HCEC 1CT (cell line): ENCODE data around the gene ATG10.
A peak's percentile ranks its signal among the peaks of the same experiment; 100 is the strongest.
"Not testable (repeated sequence)": the region's sequence is repeated elsewhere in the genome, so short reads cannot be mapped to it uniquely, and the experiment has no call there.

Source experiments
- DNase-seq: peaks from one replicate; pipeline ENCODE4 v3.0.0-alpha.2; 2017

ATG10 gene

DNA sequence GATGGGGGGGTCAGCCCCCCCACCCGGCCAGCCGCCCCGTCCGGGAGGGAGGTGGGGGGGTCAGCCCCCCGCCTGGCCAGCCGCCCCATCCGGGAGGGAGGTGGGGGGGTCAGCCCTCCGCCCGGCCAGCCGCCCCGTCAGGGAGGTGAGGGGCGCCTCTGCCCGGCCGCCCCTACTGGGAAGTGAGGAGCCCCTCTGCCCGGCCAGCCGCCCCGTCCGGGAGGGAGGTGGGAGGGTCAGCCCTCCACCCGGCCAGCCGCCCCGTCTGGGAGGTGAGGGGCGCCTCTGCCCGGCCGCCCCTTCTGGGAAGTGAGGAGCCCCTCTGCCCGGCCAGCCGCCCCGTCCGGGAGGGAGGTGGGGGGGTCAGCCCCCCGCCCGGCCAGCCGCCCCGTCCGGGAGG lies 168.0 kb downstream of the ATG10 start:
- DNase-seq: not testable (repeated sequence)

DNA sequence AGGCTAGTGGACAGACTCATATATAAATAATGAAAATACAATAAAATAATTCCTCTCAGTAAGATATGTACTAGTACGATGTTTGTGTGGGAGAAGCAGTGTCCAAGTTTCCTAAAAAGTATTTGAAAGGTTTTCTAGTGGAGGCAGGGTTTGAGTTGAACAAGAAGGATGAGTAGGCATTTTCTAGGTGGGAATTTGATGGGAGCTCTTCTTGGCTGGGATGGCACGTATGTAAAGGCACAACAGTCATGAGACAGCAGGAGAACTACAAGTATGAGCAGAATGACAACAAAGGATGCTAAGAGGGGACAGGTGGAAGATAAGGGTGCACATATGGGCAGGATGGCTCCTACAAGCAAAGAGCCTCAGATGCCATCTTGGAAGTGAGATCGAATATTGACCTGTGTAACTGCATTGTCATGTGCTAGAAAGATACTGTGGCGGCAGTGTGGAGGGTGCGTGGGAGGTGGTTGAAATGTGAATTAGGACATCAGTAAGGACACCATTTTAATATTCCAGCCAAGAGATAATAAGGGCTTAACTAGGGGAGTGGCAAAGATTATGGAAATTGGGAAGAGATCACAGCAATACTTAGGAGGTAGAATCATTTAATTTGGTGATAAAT lies 170.5 kb downstream of the ATG10 start:
- no peak for DNase-seq

DNA sequence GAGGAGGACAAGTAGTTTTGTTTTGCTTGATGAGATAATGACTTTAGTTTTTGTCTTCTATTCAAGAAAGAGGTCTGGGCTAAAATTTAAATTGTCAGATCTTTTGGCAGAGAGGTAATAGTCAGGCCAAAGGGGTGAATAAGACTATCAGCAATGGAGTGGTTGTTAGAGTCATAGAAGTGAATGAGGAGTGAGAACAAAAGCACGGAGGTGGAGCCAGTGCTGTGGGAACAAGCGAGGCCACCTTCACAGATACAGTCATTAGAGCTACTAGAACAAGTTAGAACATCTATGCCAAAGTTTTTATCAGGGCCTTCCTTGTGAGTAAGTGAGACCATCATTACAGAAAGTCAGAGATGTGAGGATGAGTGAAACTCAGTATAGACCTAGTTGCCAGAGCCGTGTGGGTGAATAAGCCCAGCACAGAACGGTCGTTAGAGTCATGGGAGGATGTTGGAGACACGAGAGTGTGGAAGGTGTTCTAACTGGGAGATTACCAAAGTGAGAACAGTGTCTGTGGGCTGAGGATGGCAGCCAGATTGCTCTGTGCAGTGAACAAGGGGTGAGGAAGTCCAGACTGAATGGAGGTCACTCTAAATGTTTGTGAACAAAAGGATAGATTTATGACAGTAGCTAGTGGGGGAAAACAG lies 171.2 kb downstream of the ATG10 start:
- no peak for DNase-seq

- peak; percentile 83 for DNase-seq
These were observed 176.2 kb downstream of the ATG10 start for GRCh38 chr5:82147860-82148573.

DNA sequence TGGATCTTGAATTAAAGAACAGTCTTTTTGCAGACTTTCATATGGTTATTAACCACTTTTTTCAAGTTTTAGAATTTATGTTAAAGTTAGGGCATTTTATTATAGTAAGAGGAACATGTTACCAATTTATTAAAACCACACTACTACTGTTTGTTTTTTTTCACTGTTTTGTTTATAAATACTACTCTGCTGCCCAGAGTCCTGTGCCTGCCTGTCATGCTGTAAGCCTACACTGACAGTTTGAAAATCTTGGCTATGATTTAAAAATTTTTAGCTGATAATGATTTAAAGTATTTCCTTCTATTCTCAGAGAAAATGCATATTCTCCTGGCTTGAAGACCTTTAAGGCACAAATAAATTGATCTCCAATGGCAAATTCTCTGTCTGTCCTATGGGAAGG lies 177.6 kb downstream of the ATG10 start:
- no peak for DNase-seq

GRCh38 chr5:82150559-82150958 lies 178.7 kb downstream of the ATG10 start:
- no peak for DNase-seq

- no peak for DNase-seq
These were observed 179.4 kb downstream of the ATG10 start for GRCh38 chr5:82151204-82151603.

DNA sequence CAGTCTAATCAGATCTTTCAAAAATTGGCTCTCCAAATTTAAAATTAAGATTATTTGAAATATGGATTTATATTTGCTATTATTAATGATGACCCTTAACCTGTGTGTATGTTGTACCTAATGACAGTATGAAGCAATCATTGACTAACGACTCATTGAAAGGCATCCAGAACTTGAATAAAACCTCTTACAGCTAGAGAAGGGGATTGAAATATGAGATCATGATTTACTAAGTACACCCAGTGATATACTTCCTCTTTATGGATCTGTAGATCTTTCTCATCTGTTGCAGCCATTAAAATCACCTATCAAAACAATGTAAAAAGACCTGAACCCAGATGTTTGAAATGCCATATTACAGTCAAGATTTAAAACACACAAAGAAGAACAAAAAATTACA lies 179.8 kb downstream of the ATG10 start:
- DNase-seq: peak; percentile 54

GRCh38 chr5:82152978-82153481 lies 181.2 kb downstream of the ATG10 start:
- no peak for DNase-seq

GRCh38 chr5:82154776-82155175 lies 183.0 kb downstream of the ATG10 start:
- DNase-seq: no peak

DNA sequence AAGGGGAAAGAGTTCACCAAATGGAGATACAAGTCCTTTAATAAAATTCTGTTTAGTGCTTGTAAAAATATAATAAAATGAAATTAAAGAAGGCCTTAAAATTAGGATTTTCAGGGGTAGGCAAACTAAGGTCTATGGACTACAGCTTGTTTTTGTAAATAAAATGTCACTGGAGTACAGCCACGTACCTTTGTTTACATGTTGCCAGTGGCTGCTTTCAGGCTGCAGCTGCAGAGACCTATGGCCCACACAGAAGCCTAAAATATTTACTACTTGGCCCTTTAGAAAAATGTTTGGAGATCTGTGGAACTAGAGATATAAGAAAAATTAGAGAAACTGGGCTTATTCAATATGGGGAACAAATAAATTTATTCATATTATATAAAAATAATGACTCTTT lies 183.5 kb downstream of the ATG10 start:
- no peak for DNase-seq

DNA sequence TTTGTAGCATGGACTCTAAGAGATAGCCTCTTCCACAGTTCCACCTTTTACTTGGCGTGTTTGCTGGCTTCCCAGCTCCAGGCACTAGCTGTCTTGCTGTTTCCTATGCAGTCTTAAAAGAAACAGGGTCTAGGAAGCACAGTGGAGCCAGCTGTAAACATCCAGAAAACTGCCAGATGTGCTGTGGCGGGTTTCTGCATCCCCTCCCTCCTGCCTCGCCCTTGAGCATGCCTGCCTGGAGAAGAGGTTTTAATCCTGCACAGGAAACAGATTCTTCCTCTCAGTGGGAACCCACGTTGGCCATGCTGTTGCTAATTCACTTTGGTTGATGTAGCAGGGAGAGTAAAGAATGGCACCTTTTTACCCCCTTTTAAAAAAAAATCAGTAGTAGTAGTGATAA lies 185.1 kb downstream of the ATG10 start:
- no peak for DNase-seq

DNA sequence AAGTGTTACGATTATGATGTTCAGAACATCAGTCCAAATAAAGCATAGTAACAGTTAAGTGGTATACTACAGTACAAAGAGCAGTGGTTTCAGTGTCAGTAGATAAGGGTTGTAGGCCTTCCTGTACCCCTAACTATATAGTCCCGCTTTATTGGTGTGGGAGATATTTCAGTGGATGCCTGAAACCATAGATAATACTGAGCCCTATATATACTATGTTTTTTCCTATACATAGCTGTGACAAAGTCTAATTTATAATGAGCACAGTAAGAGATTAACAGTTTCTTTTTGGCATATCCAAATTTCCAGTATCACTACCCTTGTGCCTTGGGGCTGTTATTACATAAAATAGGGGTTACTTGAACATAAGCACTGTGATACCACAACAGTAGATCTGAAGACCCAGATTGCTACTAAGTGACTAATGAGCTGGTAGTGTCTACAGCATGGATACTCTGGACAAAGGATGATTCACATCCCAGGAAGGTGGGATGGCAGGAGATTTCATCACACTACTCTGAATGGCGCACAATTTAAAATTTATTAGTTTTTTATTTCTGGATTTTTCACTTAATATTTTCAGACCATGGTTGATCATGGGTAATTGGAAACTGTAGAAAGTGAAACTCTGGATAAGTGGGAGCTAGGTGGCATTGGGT lies 187.1 kb downstream of the ATG10 start:
- peak; percentile 74 for DNase-seq

- no peak for DNase-seq
These were observed 189.1 kb downstream of the ATG10 start for GRCh38 chr5:82160948-82161347.

DNA sequence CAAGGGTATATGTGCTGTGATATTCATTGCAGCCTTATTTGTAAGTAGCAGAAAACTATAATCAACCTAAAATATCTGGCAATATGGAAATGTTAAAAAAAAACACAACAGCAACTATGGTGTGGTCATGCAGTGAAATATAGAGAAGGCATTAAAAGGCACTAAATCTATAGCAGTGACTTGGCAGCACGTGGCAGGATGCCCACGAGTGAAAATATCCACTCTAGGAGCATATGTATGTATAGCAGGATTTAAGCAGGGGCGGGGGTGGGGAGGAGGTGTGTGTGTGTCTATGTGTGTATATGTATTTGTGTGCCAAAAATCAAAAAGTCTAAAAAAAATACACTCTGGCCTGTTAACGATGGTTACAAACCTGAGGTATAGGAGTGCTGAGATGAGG lies 190.8 kb downstream of the ATG10 start:
- DNase-seq: no peak

GRCh38 chr5:82163452-82164175 lies 191.8 kb downstream of the ATG10 start:
- peak; percentile 56 for DNase-seq

DNA sequence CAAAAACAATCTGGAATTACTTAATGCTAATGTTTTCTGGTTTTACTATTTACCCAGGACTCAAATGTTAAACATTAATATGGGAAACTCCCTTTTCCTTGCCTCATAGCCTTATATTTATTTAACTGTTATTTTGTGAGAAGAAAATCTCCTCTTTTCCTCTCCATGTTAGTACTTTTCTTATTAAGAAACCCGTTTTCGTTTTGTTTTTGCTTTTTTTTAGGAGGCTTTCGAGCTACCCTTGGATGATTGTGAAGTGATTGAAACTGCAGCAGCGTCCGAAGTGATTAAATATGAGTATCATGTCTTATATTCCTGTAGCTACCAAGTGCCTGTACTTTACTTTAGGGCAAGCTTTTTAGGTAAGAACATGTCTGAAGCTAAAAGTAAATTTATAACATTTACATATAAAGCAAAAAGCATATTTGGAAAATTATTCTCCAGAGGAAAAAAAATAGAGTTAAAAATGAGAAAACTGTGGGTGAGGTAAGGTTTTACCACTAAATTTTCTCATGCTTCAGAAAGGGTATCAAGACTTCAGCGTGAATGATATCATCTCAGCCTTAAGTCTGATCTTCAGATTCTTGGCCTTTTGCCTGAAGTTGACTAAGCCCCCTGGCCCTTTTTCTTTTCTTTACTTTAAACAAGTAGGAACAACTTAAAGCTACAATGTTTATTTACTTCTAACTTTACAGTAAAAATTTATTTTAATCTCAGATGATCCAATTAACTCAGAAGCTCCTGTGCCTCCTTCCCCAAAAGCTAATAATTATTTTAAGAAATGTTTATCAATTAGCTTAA lies 192.6 kb downstream of the ATG10 start:
- peak; percentile 82 for DNase-seq

DNA sequence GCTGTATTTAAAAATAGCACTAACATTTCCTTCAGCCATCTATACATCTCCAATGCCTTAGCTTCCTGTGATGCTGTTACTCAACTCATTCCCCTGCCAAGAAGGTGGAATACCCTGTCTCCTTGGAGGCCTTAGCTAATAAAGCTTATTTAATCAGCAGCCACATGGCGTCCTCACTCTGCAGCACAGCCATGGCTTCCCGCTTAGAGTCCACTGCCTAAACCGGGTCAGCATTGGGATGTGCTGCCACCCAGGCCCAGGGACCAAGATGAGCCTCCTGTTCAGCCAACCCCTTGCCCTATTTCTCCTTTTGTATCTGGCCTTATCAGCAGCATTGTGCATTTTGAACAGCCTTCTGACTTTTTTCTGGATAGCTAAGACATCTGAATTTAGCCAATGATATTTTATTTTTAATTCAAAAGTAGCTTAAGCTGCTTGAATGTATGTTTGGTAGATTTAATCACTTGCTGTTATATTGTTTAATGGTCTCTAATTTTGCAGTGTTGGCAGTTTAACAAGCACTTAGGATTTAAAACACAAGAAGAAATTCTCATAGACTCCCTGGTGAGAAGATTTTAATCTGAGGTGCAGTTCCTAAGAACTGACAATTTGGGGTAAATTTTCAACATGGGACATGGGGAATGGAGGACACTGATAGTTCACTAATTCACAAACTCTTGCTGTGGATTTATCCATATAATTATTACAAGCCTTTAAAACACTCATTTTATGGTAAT lies 193.3 kb downstream of the ATG10 start:
- DNase-seq: peak; percentile 50

DNA sequence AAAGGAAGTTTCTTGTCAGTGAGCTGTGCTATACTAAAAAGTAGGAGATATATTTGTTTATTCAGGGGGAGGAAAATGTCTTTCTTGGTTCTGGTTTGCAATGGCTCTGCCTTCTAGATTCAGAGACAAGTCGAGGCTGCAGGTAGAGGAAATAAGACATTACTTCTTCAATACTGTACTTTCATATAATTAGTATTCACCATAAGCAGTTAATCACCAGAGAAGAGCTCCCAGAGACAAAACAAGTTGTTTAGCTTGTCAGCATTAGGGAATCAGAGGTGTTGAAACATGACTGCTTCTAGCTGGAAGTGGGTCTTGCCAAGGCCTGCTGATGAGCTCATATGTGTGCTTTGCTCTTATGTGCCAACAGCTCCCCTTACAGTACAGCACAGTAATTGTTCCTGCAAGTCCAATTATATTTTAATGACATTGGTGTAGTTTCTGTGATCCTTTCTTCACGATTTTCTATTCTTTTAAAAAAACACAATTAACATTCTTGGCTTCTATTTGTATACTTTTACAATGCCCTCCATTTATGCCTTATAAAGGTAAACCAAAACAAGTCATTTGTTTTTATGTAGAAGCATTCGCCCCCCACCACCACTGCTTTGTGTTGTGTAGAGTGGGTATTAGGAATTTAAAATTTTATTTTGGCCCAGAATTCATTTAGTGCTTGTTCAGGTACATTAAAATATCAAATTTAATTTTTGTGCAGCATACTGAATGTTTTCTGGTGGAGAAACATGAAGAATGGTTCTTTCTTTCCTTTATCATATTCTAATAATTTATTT lies 194.1 kb downstream of the ATG10 start:
- DNase-seq: peak; percentile 96

GRCh38 chr5:82167372-82167935 lies 195.6 kb downstream of the ATG10 start:
- no peak for DNase-seq
